ENCODE results near the gene CLSTN2.

GRCh38 chr3:140416666-140417065, 481.7 kb downstream of the CLSTN2 start:
- no peak for TF ChIP-seq POLR2A (IDR thresholded peaks at IDR 0.05)
- no peak for TF ChIP-seq CTCF (IDR thresholded peaks at IDR 0.05)
- no peak for TF ChIP-seq POLR2AphosphoS5 (IDR thresholded peaks at IDR 0.05)

All from prostate gland (tissue), 2 donors.